ENCODE measurements around the gene INTS13.

DNA sequence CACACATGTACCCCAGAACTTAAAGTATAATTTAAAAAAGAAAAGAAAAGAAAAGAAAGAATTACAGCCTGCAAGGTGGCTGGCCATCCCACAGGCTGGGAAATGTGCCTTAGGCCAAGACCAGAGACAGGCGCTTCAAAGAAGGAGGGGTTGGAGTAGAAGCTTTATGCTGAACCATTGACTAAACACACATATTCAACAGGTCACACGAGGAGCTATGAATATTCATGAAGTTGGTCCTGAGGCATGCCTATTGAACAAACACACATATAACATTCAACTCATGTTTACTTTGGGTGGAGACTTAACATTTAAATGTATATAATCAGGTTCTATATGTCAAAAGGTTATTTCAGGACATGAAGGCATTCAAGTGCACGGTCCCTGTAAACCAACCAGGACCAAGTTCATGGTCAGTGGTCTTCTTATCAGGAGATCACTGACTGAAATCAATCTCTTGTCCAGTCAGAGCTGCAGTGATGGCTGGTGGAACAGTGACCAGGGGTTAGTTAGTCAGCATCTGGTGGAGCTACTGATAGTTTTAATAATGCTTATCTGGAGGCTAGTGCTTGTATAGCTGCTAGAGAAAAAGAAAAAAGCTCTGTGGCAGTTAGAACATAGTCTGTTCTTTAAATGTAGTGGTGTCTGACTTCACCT is 69.2 kb downstream of the INTS13 start:
- TF ChIP-seq CTCF (IDR thresholded peaks at IDR 0.05; ENCODE audit: low read depth, low read length, poor library complexity, severe bottlenecking) (no peak), EZH2phosphoT487 (IDR thresholded peaks at IDR 0.05; ENCODE audit: borderline replicate concordance, low read length) (no peak)
